Fibroblast of lung (primary cell): ENCODE data around the gene MAML2.

Experiments used
- CTCF ChIP-seq, 2 donors: IDR thresholded peaks in 1 of 2; conservative IDR thresholded peaks in 1 of 2; 1 replicate in 1 of 2; 2 replicates in 1 of 2; pipeline ENCODE4 v1.5.1; 2011 to 2012; ENCODE audit warnings: low read length in 2 of 2, control low read depth in 1 of 2, inconsistent platforms in 1 of 2, low read depth in 1 of 2, mild to moderate bottlenecking in 1 of 2
- EZH2 ChIP-seq: IDR thresholded peaks from 2 replicates; pipeline ENCODE4 v1.5.1; 2012; ENCODE audit warnings: low read length, control low read depth, mild to moderate bottlenecking; ENCODE audit errors: missing control alignments

GRCh38 chr11:96217206-96217605 is 125.8 kb downstream of the MAML2 start:
- no peak for TF ChIP-seq CTCF (conservative IDR thresholded peaks at IDR 0.05 in 1 of 2, IDR thresholded peaks at IDR 0.05 in 1 of 2; ENCODE audit: low read depth in 1 of 2, low read length in 2 of 2)
- no peak for TF ChIP-seq EZH2
